Esophagus squamous epithelium (tissue), 5 donors: ENCODE results near the gene KCNAB2. TPM values are rescaled to one million over a fixed set of nuclear protein-coding genes. Genes with fewer than 3 reads are reported as not detected.

Source experiments
- DNase-seq: peaks from one replicate; lab custom pipeline; 2025; lab: John Stamatoyannopoulos, UW
- H3K27ac ChIP-seq, 4 donors: fragments of 200-600 bp; sonication (generic); one replicate each; pipeline ENCODE4 v1.5.1; 2016 to 2019; ENCODE audit warnings: mild to moderate bottlenecking in 1 of 4
- H3K27me3 ChIP-seq, 4 donors: fragments of 200-600 bp; sonication (generic); 1 replicate in 3 of 4; 2 replicates in 1 of 4; pipeline versions ENCODE4 v1.5.1 to v1.6.0; 2017 to 2021; ENCODE audit warnings: antibody characterized with exemption in 1 of 4
- H3K36me3 ChIP-seq, 3 donors: fragments of 200-600 bp; sonication (generic); one replicate each; pipeline ENCODE4 v1.5.1; 2016 to 2019
- H3K4me1 ChIP-seq, 3 donors: fragments of 200-600 bp; sonication (generic); one replicate each; pipeline ENCODE4 v1.5.1; 2017 to 2019
- H3K4me3 ChIP-seq, 4 donors: fragments of 200-600 bp; sonication (generic); 1 replicate in 3 of 4; 2 replicates in 1 of 4; pipeline ENCODE4 v1.5.1; 2016 to 2019; ENCODE audit warnings: mild to moderate bottlenecking in 2 of 4, moderate library complexity in 1 of 4
- H3K9me3 ChIP-seq, 3 donors: fragments of 200-600 bp; sonication (generic); one replicate each; pipeline ENCODE4 v1.5.1; 2016 to 2019
- CTCF ChIP-seq, 6 experiments: fragments of 450-650 bp in 4 of 6; fragments of 200-600 bp in 2 of 6; sonication (generic) in 2 of 6; IDR thresholded peaks; one replicate each; pipeline ENCODE4 v1.5.1; 2016 to 2019; ENCODE audit warnings: antibody characterized with exemption in 6 of 6, mild to moderate bottlenecking in 4 of 6, moderate library complexity in 4 of 6
- POLR2A ChIP-seq, 4 donors: fragments of 450-650 bp; IDR thresholded peaks; one replicate each; pipeline ENCODE4 v1.6.1; 2017; ENCODE audit warnings: antibody characterized with exemption in 4 of 4, mild to moderate bottlenecking in 4 of 4, moderate library complexity in 3 of 4
- WGBS, 2 donors: methylation state at CpG; one replicate each; pipeline ENCODE4 v1.1.5; 2018; 5-methylcytosine and 5-hydroxymethylcytosine counted together
- intact Hi-C: fragments of 100-400 bp; cut with DNase I; formaldehyde crosslinking; loops from one replicate; pipeline ENCODE4 v1.15.0; 2022
- total RNA-seq, 4 donors: library from RNA; depleted of rRNA; stranded (reverse); fragments of >200 nt; gene quantifications; one replicate each; pipeline ENCODE4 v1.1.0, GENCODE V29; 2016
- donor health status: DM: yes; HTN: yes; CAD: no.

Gene KCNAB2
- total RNA-seq, 4 donors from 2014 or later, result 1.8 to 9.3 (median 3.9) TPM

GRCh38 chr1:6026095-6026809 lies 19.4 kb upstream of the KCNAB2 start:
- intact Hi-C loops, result no loop called here
- H3K36me3 ChIP-seq, result no peaks in the 10 kb centered on the region
- WGBS, 2 donors, result 0 to 27% methylated on average over 3 to 4 of the region's 34 CpGs
- DNase-seq, result peak; percentile 63
- H3K9me3 ChIP-seq, result no peaks in the 10 kb centered on the region
- peaks cover 0 to 73% (median 0%) of the 10 kb centered on the region in 4 donors for H3K27me3 ChIP-seq
- TF ChIP-seq CTCF (IDR thresholded peaks at IDR 0.05) (no peak), POLR2A (IDR thresholded peaks at IDR 0.05) (peak in 2 of 4 donors; percentile 25 to 74)
- H3K4me1 ChIP-seq, result peaks cover 8 to 24% (median 11%) of the 10 kb centered on the region in 3 donors
- peak overlapping the region; percentile 11 to 58 (median 31) for H3K4me3 ChIP-seq
- peak overlapping the region; percentile 26 to 72 (median 55) for H3K27ac ChIP-seq

DNA sequence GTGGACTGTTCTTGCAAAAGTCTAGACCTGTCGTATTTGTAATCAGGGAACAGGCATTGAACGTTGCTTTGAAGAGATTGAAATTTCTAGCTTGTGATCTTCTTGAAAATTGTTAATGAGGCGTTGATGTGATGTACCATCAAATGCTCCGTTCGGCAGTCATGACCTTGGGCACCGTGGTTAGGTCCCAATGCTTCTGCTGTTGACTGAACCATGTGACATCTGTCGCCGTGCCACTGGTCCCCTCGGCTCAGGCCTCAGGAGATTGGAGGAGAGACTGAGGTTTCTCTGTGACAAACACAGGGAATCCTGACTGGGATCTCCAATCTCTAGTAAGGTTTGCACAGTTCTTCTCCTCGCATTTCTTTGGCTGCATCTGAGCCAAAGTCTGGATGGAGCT lies 18.1 kb upstream of the KCNAB2 start:
- WGBS, 2 donors, result 60 to 63% methylated on average over 5 to 6 of the region's 10 CpGs
- intact Hi-C loops, result no loop called here
- H3K36me3 ChIP-seq, result no peaks in the 10 kb centered on the region
- peaks cover 8 to 24% (median 11%) of the 10 kb centered on the region in 3 donors for H3K4me1 ChIP-seq
- H3K27ac ChIP-seq, result peak overlapping the region in 3 of 4 donors; percentile 49 to 71 (median 70)
- peak overlapping the region in 3 of 4 donors; percentile 26 to 58 (median 36) for H3K4me3 ChIP-seq
- peaks cover 0 to 80% (median 0%) of the 10 kb centered on the region in 4 donors for H3K27me3 ChIP-seq
- TF ChIP-seq CTCF (IDR thresholded peaks at IDR 0.05), result no peak
- TF ChIP-seq POLR2A (IDR thresholded peaks at IDR 0.05), result no peak
- H3K9me3 ChIP-seq, result no peaks in the 10 kb centered on the region
- DNase-seq, result no peak

GRCh38 chr1:6028042-6028850 lies 17.4 kb upstream of the KCNAB2 start:
- intact Hi-C loops, result no loop called here
- peak overlapping the region in 3 of 4 donors; percentile 26 to 58 (median 36) for H3K4me3 ChIP-seq
- H3K36me3 ChIP-seq, result no peaks in the 10 kb centered on the region
- H3K4me1 ChIP-seq, result peaks cover 8 to 24% (median 11%) of the 10 kb centered on the region in 3 donors
- H3K27ac ChIP-seq, result peak overlapping the region in 3 of 4 donors; percentile 42 to 71 (median 70)
- no peaks in the 10 kb centered on the region for H3K9me3 ChIP-seq
- peaks cover 0 to 82% (median 0%) of the 10 kb centered on the region in 4 donors for H3K27me3 ChIP-seq
- no peak for TF ChIP-seq CTCF (IDR thresholded peaks at IDR 0.05)
- peak in 2 of 4 donors; percentile 18 to 36 for TF ChIP-seq POLR2A (IDR thresholded peaks at IDR 0.05)
- no peak for DNase-seq
- WGBS, 2 donors, result 60% methylated on average over 5 to 9 of the region's 19 CpGs

- DNase-seq, result no peak
- no peak overlapping the region for H3K4me3 ChIP-seq
- no peaks in the 10 kb centered on the region for H3K36me3 ChIP-seq
- 82 to 90% methylated on average over 2 to 5 of the region's 5 CpGs for WGBS, 2 donors
- H3K4me1 ChIP-seq, result peaks cover 8 to 24% (median 11%) of the 10 kb centered on the region in 3 donors
- H3K9me3 ChIP-seq, result no peaks in the 10 kb centered on the region
- intact Hi-C loops, result no loop called here
- TF ChIP-seq CTCF (IDR thresholded peaks at IDR 0.05) (no peak), POLR2A (IDR thresholded peaks at IDR 0.05) (no peak)
- H3K27ac ChIP-seq, result no peak overlapping the region
- peaks cover 0 to 91% (median 0%) of the 10 kb centered on the region in 4 donors for H3K27me3 ChIP-seq
Observed at GRCh38 chr1:6029351-6029750, 16.3 kb upstream of the KCNAB2 start.
